ENCODE results near the gene UBA1. TPM values are rescaled to one million over a fixed set of nuclear protein-coding genes. Genes with fewer than 3 reads are reported as not detected.
A peak's percentile ranks its signal among the peaks of the same experiment; 100 is the strongest.

The UBA1 gene
- 100 to 1,000 TPM in 1 of 3 donors, 10 to 100 TPM in 2; 46.3 to 120 (median 80.0) TPM for polyA plus RNA-seq

DNA sequence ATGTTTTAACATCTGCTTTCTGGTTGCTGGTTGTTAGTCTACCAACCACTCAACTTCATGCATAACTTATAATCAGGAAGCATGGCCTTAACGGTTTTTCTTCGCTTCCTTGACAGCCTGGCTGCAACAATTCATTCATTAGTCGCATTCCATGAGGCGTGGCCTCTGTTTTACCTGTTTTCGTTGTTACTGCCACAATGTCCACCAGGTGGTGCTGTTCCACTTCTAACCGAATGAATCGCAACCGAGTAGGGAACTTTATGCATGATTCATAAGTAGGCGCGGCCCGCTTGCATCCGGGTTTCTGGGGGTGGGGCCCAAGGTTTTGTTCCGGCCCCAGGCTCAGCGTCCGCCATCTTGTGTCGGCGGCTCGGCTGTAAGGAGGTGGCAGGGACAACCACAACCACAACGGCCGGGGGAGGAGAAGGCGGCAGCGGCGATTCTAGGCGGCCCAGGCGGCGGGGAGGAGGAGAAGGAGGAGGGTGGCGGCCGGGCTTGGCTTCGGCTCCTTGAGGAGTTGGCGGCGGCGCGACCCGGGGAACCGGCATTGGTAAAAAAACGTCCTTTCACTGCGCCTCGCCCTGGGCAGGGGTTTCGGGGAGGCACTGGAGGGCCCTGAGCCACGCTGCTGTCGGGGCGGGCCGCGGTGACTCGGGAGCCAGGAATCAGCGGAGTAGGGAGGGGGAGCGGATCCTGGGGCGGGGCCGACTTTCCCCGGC lies at the start of gene UBA1:
UBA1 (plus strand) TSS at position 355 of the 719 bp plus-strand sequence. CDS start 4,974 bp downstream, outside the sequence.
- 0 to 1% (median 1%) methylated on average over 31 to 50 of the region's 50 CpGs for WGBS, 3 donors

DNA sequence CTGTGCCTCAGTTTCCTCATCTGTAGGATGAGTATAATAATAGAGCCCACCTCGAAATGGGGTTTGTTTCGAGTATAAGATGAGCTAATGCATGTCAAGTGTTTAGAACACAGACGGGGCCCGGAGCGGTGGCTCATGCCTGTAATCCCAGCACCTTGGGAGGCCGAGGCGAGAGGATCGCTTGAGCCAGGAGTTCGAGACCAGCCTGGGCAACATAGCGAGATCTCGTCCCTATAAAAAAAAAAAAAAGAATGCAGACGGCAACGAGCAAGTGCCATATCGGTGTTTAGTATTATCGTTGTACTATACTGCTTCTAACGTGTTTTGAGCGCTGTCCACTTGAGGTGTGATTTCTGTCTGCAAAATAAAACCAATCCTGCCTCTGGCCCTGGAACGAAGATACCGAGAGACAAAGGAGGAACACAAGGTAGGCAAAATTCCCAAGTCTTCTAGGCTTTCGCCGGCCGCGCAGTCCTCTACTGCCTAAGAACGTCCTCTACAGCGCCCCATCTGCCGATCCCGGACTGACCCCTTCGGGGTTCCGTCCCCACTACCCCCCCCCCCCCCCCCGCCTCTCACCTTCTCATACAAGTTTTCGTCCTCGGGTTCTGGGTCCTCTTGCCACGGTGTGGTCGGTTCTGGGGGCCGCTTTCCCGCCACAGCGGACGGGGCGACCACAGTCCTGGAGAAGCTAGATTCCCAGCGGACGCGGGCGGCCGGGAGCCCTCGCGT lies 49.6 kb upstream of the UBA1 start:
- WGBS, 3 donors = 4 to 36% (median 4%) methylated on average over 28 to 46 of the region's 46 CpGs
- no peak overlapping the region for H3K27ac ChIP-seq (ENCODE audit: low read depth, low read length)

More for the DNA sequence above, at the start of gene UBA1:
- H3K27ac ChIP-seq (ENCODE audit: low read depth, low read length) = no peak within 1 kb of the TSS

DNA sequence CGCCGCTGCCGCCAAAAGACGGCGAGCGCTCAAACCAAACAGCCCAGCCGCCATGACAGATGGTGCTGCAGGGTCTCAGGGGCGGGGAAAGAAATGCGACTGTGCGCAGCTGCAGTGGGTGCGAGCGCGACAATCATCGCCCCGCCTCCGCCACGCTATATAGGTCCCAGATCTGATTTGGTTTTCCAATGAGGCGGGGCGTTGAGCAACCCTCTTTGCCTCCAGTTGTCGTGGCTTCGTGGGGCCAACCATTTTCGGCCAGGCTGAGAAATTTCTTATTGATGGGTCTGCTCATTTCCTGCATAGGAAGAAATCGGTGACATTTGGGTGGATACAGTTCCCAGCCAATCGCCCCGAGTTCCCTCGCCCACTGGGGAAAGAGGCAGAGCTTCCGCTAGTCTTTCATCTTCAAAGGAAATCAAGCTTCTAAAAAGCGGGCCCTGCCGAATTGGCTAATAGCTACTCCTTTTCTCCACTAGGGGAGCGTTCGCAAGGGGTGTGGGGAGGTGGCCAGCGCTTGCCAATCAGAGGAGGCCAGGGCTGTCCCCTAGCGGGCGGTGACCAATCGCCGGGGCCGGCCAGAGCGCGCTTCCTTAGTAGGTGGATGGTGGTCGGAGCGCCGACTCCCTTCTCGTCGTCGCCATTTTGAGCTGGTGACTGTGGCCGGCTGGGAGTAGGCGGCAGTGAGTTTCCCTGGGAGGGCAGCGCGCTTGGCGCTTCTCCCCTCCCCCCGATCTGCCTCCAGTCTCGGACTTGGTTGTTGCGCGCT lies 48.8 kb upstream of the UBA1 start, which contains the start of the genes NDUFB11 and RBM10:
NDUFB11 (minus strand) TSS at position 77 of the 769 bp plus-strand sequence; CDS start at position 54, 23 bp downstream.
RBM10 (plus strand) TSS at position 596 of the 769 bp plus-strand sequence. CDS start 2,261 bp downstream, outside the sequence.
- H3K27ac ChIP-seq (ENCODE audit: low read depth, low read length) = peak within 1 kb of the TSS; percentile 42
- 0 to 31% (median 1%) methylated on average over 38 to 54 of the region's 54 CpGs for WGBS, 3 donors

DNA sequence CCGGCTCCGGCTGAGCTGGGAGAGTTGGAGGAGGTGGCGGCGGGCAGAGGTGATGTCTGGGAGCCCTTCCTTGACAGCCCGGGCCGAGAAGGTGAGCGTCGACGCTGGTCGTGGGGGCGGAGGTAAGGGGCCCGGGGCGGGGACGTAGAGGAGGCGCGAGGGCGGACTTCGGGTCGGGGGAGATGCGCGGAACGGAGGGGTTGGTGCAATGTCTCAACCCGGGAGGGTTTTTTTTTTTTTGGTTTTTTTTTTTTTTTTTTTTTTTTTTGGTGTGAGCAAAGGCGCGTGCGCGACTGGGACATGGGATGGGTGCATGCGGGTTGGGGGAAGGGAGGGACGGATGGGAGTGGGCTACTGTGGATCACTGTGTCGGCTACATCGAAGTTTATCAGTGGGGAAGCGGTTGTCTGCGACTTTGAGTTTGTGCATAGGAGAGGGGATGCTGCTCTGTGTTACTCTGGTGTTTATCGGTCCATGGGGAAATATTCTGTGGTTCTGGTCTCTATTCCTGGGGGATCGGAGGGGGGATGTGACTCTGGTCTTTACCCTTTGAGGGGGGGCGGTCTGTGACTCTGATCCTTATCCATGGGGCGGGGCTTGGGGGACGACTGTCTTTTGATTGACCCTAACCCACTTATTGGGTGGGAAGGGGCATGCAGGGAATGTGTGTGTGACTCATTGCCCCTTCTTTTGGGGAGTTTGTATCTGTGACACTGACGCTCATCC lies 48.1 kb upstream of the UBA1 start:
- H3K27ac ChIP-seq (ENCODE audit: low read depth, low read length) = peak overlapping the region; percentile 42
- 0 to 34% (median 1%) methylated on average over 25 to 39 of the region's 39 CpGs for WGBS, 3 donors

DNA sequence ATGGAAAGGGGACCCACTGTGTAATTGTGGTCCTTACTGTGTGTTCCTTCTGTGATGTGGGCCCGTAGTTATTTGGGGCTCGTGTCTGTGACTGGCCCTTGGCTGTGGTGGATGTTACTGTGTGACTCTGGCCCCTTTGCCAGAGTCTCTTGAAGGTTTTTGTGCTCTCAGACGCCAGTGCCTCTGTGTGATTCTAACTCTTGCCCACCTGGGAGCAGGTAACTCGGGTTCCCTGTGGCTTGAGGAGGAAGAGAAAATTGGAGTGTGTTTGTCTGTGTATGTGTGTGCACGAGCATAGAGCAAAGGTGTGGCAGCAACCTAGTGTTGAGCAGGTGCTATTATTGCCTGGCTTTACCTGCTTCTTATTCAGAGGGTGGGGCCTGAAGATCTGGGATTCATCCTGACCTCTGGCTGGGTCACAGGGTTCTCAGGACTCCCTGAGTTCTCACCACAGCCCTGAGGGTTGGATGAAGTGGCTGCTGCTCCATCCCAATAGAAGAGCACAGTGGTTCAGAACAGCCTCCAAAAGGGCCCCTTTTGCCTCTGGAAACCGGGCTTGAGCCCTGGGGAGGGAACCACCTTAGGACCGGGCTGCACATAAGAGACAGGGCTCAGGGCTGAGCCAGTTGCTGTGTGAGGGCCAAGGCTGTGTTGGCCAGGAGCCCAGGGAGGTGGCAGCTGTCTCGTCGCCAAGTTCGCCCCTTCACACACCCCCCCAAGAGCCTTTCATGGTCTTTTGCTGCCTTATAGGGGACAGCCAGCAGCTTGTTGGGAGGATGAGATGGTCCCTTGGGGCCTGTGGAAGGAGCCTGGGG lies 47.3 kb upstream of the UBA1 start:
- WGBS, 3 donors = 0 to 35% (median 6%) methylated on average over 5 to 10 of the region's 10 CpGs
- no peak overlapping the region for H3K27ac ChIP-seq (ENCODE audit: low read depth, low read length)

DNA sequence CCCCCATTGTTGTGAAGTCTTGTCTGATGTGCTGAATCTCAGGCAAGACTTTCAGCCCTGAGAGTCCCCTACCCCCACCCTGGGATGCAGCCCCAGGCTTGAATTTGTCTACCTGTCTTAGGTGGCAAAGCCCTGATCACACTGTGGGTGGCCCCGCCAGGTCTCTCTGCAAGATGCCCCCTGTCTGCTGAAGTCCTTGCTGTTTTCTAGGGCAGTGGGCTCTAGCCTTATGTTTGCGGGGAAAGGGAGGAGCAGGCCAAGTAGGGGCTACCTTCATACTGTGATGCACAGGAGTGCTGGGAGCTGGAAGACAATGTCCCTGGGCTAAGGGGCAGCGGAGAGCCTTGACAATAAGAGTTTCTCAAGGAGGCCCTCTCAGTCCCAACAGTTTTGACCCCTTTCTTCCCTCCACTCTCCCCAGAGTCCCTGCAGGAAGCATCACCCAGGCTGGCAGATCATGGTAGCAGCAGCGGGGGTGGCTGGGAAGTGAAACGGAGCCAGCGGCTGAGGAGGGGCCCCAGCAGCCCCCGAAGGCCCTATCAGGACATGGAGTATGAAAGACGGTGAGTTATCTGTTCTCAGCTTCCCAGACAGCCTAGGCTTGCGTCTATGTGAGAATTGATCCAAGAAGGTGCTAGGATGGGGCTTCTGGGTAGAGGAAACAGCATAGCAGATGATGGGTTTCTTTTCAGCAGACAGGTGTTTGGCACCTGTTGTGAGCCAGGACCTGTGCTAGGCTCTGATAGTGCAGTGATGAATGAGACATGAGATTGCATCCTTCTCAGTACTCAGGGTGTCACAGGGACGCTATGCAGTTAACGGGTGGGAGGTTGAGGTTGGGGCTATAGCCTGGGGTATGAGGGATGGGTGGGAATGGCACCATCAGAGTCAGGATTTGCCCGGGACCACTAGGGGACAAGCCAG lies 46.4 kb upstream of the UBA1 start:
- 78 to 82% (median 82%) methylated on average over 12 of the region's 12 CpGs for WGBS, 3 donors
- no peak overlapping the region for H3K27ac ChIP-seq (ENCODE audit: low read depth, low read length)

DNA sequence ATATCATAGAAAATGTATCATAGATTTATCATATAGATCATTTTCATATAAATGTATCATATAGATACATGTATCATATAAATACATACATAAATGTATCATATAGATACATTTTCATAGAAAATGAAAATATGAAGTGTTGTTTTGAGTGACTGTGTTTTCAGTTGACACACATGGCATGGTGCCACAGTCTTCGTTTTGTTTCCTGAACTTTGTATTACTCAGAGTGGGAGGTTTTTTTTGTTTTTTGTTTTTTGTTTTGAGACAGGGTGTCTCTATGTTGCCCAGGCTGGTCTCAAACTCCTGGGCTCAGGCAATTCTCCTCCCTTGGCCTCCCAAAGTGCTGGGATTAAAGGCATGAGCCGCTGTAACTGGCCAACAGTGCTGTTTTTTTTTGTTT lies 44.7 kb upstream of the UBA1 start:
- H3K27ac ChIP-seq (ENCODE audit: low read depth, low read length) = no peak overlapping the region
- 58 to 65% (median 62%) methylated on average over 2 of the region's 2 CpGs for WGBS, 3 donors

DNA sequence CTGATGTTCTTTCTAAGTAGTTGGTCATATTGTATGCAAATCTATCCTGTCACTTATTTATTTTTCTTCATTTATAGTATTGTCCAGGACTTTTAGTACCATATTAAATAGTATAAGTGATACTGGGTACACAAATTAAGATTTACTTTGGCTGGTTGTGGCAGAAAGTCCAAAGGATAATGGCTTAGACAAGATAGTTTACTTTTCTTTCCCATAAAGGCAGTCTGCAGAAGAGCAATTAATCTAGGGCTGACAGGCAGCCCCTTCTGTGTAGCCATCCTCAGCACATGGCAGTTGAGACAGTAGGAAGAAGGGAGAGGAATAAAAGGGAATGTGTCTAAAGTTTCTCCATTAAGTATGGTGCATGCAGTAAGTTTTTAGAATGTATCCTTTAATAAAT lies 42.2 kb upstream of the UBA1 start:
- H3K27ac ChIP-seq (ENCODE audit: low read depth, low read length) = no peak overlapping the region

DNA sequence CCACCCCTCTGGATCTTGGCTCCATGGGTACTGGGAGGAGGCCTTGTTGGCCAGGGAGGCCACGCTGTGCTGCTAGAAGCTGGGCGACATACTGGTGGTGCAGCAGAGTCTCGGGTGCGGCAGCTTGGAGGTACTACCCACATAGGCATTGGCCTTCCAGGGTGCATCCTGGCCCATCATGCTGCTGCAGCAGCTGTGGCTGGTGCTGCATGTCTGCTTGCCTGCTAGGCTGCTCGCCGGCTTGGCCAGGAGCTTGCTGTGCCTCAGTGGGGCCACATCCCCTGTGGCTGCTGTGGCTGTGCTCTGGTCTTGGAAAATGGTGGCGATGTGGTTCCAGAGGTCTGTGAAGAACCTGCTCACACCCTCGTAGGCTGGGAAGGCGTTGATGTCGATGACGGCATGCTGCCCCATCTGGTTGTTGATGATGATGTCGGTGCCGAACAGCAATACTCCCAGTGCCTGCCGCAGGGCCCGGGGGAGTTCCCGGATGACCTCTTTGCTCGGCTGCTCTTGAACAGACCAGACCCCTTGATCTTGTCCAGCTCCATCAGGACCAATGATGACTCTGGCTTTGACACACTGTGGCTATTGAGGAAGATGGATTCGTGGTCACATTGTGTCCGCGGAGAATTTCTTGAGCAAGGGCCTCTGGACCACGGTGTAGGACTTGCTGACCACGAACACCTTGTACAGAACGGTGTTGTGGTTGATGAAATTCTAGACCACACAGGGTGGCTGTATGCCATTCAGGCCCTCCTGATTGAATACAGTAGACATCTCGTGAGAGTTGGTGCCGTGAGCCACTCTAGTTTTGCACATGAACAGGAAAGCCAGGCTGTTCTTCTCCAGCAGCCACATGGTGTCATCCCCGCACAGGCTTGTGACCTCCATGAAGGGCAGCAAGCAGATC lies 36.8 kb upstream of the UBA1 start:
- 86 to 95% (median 91%) methylated on average over 25 to 26 of the region's 26 CpGs for WGBS, 3 donors
- H3K27ac ChIP-seq (ENCODE audit: low read depth, low read length) = no peak overlapping the region

DNA sequence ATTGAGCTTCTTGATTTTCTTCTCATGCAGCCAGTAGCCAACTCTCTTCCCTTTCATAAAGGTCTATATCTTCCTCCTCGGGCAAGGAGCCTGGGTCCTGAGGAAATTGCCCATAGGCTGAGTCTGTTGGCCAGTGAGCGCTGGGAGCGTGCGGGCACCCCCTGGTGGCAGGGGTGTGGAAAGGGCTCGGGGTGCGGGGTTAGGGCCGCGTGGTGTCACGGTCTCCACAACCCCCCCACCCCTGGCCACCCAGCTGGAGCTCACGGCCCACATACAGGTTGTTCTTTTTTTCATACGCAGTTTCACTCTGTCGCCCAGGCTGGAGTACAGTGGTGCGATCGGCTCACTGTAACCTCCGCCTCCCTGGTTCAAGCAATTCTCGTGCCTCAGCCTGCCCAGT lies 35.5 kb upstream of the UBA1 start:
- 90 to 98% (median 98%) methylated on average over 12 to 16 of the region's 16 CpGs for WGBS, 3 donors
- no peak overlapping the region for H3K27ac ChIP-seq (ENCODE audit: low read depth, low read length)

DNA sequence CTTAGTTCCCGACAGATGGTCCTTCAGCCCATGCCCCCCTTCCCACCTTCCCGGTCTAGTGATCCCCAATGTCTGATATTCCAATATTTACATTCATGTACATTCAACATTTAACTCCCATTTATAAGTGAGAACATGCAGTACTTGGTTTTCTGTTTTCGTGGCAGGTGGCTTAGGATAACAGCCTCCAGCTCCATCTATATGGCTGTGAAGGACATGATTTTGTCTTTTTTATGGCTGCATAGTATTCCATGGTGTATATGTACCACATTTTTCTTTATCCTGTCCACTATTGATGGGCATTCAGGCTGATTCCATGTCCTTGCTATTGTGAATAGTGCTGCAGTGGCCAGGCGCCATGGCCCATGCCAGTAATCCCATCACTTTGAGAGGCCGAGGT lies 34.8 kb upstream of the UBA1 start:
- H3K27ac ChIP-seq (ENCODE audit: low read depth, low read length) = no peak overlapping the region
- WGBS, 3 donors = 96 to 100% (median 100%) methylated on average over 5 of the region's 5 CpGs

DNA sequence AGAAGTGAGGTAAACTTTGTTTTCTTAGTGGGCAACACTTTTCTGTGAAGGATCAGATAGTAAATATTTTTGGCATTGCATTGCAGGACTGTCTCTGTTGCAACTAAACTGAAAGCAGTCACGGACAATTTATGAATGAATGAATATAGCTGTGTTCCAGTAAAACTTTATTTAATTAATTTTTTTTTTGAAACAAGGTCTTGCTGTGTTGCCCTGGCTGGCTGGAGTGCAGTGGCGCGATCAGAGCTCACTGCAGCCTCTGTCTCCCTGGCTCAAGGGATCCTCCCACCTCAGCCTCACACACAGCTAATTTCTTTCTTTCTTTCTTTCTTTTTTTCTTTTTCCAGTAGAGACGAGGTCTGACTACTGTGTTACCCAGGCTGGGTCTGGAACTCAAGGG lies 32.8 kb upstream of the UBA1 start:
- WGBS, 3 donors = 67 to 85% (median 84%) methylated on average over 4 of the region's 4 CpGs
- no peak overlapping the region for H3K27ac ChIP-seq (ENCODE audit: low read depth, low read length)

DNA sequence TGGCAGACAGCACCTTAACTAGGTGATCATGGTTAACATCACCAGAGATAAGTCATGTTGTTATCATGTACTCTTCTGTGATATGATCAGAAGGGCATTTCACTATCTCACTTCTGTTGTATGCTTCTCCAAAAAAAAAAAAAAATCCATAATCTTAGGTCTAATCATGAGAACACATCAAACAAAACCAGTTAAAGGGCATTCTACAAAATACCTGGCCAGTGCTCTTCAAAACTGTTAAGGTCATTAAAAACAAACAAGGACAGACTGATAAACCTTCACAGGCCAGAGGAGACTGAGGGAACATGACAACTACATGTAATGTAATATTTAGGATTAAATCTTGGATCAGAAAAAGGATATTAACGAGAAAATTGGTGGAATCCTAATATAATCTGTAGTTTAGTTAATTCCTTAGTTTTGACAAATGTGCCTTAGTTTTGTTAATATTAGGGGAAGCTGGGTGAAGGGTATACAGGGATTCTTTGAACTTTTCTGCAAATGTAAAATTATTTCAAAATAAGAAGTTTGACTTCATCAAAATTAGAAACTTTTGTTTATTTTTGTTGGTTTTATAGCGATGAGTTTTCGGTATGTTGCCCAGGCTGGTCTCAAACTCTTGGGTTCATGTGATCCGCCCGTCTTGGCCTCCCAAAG lies 30.6 kb upstream of the UBA1 start:
- H3K27ac ChIP-seq (ENCODE audit: low read depth, low read length) = no peak overlapping the region
- WGBS, 3 donors = 91 to 99% (median 98%) methylated on average over 5 of the region's 5 CpGs

DNA sequence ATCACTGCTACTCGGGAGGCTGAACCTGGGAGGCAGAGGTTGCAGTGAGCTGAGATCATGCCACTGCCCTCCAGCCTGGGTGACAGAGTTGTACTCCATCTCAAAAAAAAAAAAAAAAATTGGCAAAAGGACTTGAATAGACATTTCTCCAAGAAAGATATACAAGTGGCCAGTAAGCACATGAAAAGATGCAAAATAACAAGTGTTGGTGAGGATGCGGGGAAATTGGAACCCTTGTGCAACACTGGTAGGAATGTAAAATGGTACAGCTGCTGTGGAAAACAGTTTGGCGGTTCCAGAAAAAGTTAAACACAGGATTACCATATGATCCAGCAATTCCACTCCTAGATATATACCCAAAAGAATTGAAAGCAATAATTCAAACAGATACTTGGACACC lies 29.2 kb upstream of the UBA1 start:
- 99 to 100% (median 99%) methylated on average over 3 of the region's 3 CpGs for WGBS, 3 donors
- no peak overlapping the region for H3K27ac ChIP-seq (ENCODE audit: low read depth, low read length)

DNA sequence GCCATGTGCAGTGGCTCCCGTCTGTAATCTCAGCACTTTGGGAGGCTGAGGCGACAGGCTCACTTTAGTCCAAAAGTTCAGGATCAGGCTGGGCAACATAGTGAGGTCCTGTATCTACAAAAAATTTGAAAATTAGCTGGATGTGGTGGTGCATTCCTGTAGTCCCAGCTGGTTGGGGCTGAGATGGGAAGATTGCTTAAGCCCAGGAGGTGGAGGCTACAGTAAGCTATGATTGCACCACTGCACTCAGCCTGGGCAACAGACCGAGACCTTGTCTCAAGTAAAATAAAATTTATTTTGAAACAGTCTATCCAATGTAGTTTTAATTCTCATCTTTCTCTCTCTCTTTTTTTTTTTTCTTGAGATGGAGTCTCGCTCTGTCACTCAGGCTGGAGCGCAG lies 27.5 kb upstream of the UBA1 start:
- 80 to 91% (median 80%) methylated on average over 5 of the region's 5 CpGs for WGBS, 3 donors
- no peak overlapping the region for H3K27ac ChIP-seq (ENCODE audit: low read depth, low read length)
